Parathyroid adenoma (tissue), 2 donors: ENCODE measurements around the gene LGR4.
A peak's percentile ranks its signal among the peaks of the same experiment; 100 is the strongest.

Experiments
- H2AFZ ChIP-seq: fragments of 300-600 bp; sonication (generic); one replicate; pipeline ENCODE4 v1.7.0; 2017; ENCODE audit warnings: antibody characterized with exemption, mild to moderate bottlenecking
- H3K27ac ChIP-seq: fragments of 300-600 bp; sonication (generic); one replicate; pipeline ENCODE4 v1.7.0; 2017
- H3K27me3 ChIP-seq: fragments of 300-600 bp; sonication (generic); one replicate; pipeline ENCODE4 v1.7.0; 2017; ENCODE audit warnings: low read length; ENCODE audit not compliant: control insufficient read depth, insufficient read depth
- H3K36me3 ChIP-seq: fragments of 300-600 bp; sonication (generic); one replicate; pipeline ENCODE4 v1.7.0; 2017; ENCODE audit warnings: low read length; ENCODE audit not compliant: control insufficient read depth, insufficient read depth
- H3K4me1 ChIP-seq: fragments of 300-600 bp; sonication (generic); one replicate; pipeline ENCODE4 v1.7.0; 2017; ENCODE audit warnings: control low read depth
- H3K4me2 ChIP-seq: fragments of 300-600 bp; sonication (generic); one replicate; pipeline ENCODE4 v1.7.0; 2017; ENCODE audit warnings: low read length
- H3K4me3 ChIP-seq: fragments of 300-600 bp; sonication (generic); one replicate; pipeline ENCODE4 v1.7.0; 2017; ENCODE audit warnings: low read depth, low read length
- H3K79me2 ChIP-seq: fragments of 300-600 bp; sonication (generic); one replicate; pipeline ENCODE4 v1.7.0; 2017; ENCODE audit warnings: control low read depth
- H3K9ac ChIP-seq: fragments of 300-600 bp; sonication (generic); one replicate; pipeline ENCODE4 v1.7.0; 2017; ENCODE audit warnings: mild to moderate bottlenecking
- H3K9me3 ChIP-seq: fragments of 300-600 bp; sonication (generic); one replicate; pipeline ENCODE4 v1.7.0; 2017; ENCODE audit warnings: low read length; ENCODE audit not compliant: control insufficient read depth
- CTCF ChIP-seq: fragments of 300-600 bp; sonication (generic); IDR thresholded peaks from one replicate; pipeline ENCODE4 v1.7.0; 2017; ENCODE audit warnings: antibody characterized with exemption, mild to moderate bottlenecking
- donor health status: primary hyperparathyroidism.

Gene LGR4

GRCh38 chr11:27477243-27477642 lies 4.7 kb upstream of the LGR4 start:
- no peaks in the 10 kb centered on the region for H3K9me3 ChIP-seq
- no peaks in the 10 kb centered on the region for H3K4me1 ChIP-seq
- H3K9ac ChIP-seq, result no peak overlapping the region
- TF ChIP-seq CTCF, result no peak
- no peaks in the 10 kb centered on the region for H3K79me2 ChIP-seq
- H3K4me3 ChIP-seq, result no peak overlapping the region
- no peaks in the 10 kb centered on the region for H3K36me3 ChIP-seq
- no peak overlapping the region for H2AFZ ChIP-seq
- H3K4me2 ChIP-seq, result no peak overlapping the region
- H3K27ac ChIP-seq, result no peak overlapping the region
- H3K27me3 ChIP-seq, result no peaks in the 10 kb centered on the region

- no peak overlapping the region for H2AFZ ChIP-seq
- no peak for TF ChIP-seq CTCF
- H3K27me3 ChIP-seq, result no peaks in the 10 kb centered on the region
- H3K79me2 ChIP-seq, result no peaks in the 10 kb centered on the region
- no peak overlapping the region for H3K9ac ChIP-seq
- no peak overlapping the region for H3K4me2 ChIP-seq
- H3K27ac ChIP-seq, result no peak overlapping the region
- H3K9me3 ChIP-seq, result no peaks in the 10 kb centered on the region
- H3K36me3 ChIP-seq, result no peaks in the 10 kb centered on the region
- no peaks in the 10 kb centered on the region for H3K4me1 ChIP-seq
- no peak overlapping the region for H3K4me3 ChIP-seq
Observed at GRCh38 chr11:27475622-27476021, 3.0 kb upstream of the LGR4 start.

GRCh38 chr11:27473017-27473406 lies 422 bp upstream of the LGR4 start:
- H3K9ac ChIP-seq, result no peak overlapping the region
- H3K79me2 ChIP-seq, result no peaks in the 10 kb centered on the region
- no peak overlapping the region for H3K27ac ChIP-seq
- no peaks in the 10 kb centered on the region for H3K27me3 ChIP-seq
- H3K36me3 ChIP-seq, result no peaks in the 10 kb centered on the region
- H3K4me1 ChIP-seq, result no peaks in the 10 kb centered on the region
- H3K4me2 ChIP-seq, result peak overlapping the region; percentile 31
- TF ChIP-seq CTCF, result no peak
- H3K9me3 ChIP-seq, result no peaks in the 10 kb centered on the region
- peak overlapping the region; percentile 86 for H2AFZ ChIP-seq
- H3K4me3 ChIP-seq, result peak overlapping the region; percentile 70

- TF ChIP-seq CTCF, result no peak
- no peak overlapping the region for H3K27ac ChIP-seq
- H3K4me2 ChIP-seq, result peak overlapping the region; percentile 73
- peak overlapping the region; percentile 70 for H3K4me3 ChIP-seq
- H3K27me3 ChIP-seq, result no peaks in the 10 kb centered on the region
- H2AFZ ChIP-seq, result peak overlapping the region; percentile 86
- no peaks in the 10 kb centered on the region for H3K79me2 ChIP-seq
- no peak overlapping the region for H3K9ac ChIP-seq
- no peaks in the 10 kb centered on the region for H3K36me3 ChIP-seq
- no peaks in the 10 kb centered on the region for H3K9me3 ChIP-seq
- no peaks in the 10 kb centered on the region for H3K4me1 ChIP-seq
Observed at GRCh38 chr11:27471589-27472397, 797 bp downstream of the LGR4 start.
